ENCODE measurements around the gene CTIF. TPM values are rescaled to one million over a fixed set of nuclear protein-coding genes. Genes with fewer than 3 reads are reported as not detected.

Gene CTIF
- total RNA-seq, 2 donors from 2014 or later: 4.6 to 4.7 TPM

DNA sequence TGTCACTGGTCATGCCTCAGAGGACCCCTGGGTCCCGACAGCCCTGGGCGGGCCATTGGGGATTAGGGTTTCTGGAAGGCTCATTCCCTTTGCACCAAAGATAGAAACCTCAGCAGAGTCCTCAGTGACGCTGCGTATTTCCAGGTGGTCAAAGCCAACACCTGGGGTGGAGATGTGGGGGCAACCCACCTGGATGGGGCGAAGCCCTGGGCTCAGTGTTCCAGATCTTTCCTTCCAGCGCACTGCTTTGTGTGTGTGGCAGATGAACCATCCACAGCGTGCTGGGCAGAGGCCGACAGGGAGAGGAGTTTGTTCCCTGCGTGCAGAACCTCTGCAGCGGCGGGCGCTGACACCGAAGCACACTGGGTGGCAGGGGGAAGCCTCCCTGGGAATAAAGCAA, 143.9 kb downstream of the CTIF start:
- no peak for DNase-seq
- no peak for ATAC-seq (replicated peaks in 1 of 2)
- H3K36me3 Mint-ChIP-seq (ENCODE audit: insufficient read depth in 2 of 2): no peaks in the 10 kb centered on the region
- H3K27ac Mint-ChIP-seq: no peak overlapping the region
- H3K27me3 Mint-ChIP-seq (ENCODE audit: low read depth): no peaks in the 10 kb centered on the region
- H3K4me1 Mint-ChIP-seq (ENCODE audit: low read depth): no peaks in the 10 kb centered on the region
- no peaks in the 10 kb centered on the region for H3K9me3 Mint-ChIP-seq
- H3K4me3 Mint-ChIP-seq: no peak overlapping the region

DNA sequence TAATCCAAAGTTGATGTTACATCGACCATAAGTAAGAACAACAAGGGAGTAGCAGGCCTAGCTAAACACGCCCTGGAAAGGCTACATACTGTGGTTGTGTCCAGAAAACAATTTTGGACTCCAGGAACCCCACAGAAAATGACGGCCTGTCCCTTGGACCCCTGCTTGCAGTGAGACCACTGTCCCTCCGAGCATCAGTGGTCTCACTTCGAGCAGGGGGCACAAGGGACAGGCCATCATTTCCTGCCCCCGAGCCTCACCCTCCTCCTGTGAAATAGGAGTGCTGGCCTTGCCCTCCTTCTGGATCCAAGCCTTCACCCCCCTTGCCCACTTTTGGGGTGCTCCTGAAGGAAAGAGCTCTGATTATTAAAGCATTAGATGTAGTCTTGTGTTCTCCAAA, 144.4 kb downstream of the CTIF start:
- Mint-ChIP-seq H3K9me3 (no peaks in the 10 kb centered on the region), H3K4me3 (no peak overlapping the region), H3K4me1 (ENCODE audit: low read depth) (no peaks in the 10 kb centered on the region), H3K27ac (no peak overlapping the region), H3K27me3 (ENCODE audit: low read depth) (no peaks in the 10 kb centered on the region), H3K36me3 (ENCODE audit: insufficient read depth in 2 of 2) (no peaks in the 10 kb centered on the region)
- DNase-seq (no peak), ATAC-seq (replicated peaks in 1 of 2) (no peak)

DNA sequence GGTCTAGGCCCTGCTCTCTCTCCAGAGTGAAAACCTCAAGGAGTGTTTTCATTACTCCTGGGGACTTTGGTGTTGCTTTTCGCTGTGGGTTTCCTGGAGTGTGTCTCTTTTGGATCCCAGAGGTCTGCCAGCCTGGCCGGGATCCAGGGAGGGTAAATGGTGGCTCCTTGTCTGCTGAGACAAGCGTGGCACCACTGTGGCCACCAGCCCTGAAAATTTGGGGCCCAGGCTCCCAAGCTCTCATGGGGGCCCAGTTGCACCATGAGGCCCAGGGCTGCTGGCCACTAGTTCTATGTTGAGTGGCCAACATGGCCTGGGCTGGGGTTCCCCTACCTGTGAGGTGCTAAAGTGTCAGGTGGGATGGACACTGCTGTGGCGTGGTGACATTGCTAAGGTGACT, 144.8 kb downstream of the CTIF start:
- Mint-ChIP-seq H3K9me3 (no peaks in the 10 kb centered on the region), H3K36me3 (ENCODE audit: insufficient read depth in 2 of 2) (no peaks in the 10 kb centered on the region), H3K27ac (no peak overlapping the region), H3K27me3 (ENCODE audit: low read depth) (no peaks in the 10 kb centered on the region), H3K4me3 (no peak overlapping the region), H3K4me1 (ENCODE audit: low read depth) (no peaks in the 10 kb centered on the region)
- ATAC-seq (replicated peaks in 1 of 2) (no peak), DNase-seq (no peak)

DNA sequence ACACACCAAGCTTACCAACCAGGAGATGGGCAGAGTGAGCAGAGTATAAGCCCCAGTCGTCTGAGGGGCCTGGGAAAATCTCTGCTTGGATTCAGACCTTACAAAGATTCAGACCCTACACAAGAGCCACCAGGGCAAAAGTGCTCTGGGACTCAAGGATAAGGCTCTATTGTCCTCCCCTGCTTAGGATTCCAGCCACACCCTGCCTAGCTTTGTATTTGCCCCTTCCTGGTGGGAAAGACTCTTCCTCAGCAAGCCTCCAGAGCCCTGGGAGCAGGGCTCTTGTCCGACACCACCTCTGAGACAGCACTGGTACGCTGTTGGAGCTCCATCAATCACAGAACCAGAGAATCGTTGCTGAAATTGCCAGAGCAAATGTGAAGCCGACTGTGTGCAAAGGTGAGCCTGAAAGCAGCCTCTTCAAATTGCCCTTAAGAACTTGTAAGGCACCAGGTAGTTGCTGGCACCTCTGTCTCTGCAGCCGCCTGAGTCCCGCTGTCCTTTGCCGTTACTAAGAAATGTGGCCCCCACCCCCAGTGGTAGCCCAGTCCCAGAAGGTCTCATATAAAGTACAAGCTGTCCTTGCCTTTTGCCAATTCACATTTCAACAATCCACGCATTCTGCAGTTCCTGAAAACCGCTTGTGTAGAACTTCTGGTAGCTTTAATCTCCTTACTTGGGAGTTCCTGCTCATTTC, 148.7 kb downstream of the CTIF start:
- Mint-ChIP-seq H3K4me1 (ENCODE audit: low read depth) (no peaks in the 10 kb centered on the region), H3K36me3 (ENCODE audit: insufficient read depth in 2 of 2) (no peaks in the 10 kb centered on the region), H3K27me3 (ENCODE audit: low read depth) (no peaks in the 10 kb centered on the region), H3K4me3 (no peak overlapping the region), H3K27ac (no peak overlapping the region), H3K9me3 (no peaks in the 10 kb centered on the region)
- ATAC-seq (replicated peaks in 1 of 2) (no peak), DNase-seq (no peak)

DNA sequence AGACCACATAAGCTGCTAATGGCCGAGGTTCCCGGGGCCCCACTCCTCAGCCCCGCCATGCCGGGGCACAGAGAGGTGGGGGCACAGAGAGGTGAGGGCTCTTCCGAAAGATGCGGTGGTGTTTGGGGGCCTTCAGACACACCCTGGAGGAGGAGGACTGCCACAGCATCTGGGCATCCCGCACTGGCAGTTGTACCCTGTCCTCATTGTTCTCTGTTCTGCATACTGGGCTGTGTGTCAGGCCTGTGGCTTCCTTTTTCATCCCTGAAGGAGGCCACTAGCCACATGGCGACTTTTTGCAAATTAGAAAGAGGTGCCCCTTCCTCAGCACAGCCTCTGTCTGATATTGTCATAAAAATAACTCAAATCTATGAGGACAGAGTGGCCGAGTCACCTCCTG, 150.1 kb downstream of the CTIF start:
- H3K9me3 Mint-ChIP-seq: no peaks in the 10 kb centered on the region
- no peak for ATAC-seq (replicated peaks in 1 of 2)
- no peak overlapping the region for H3K4me3 Mint-ChIP-seq
- no peaks in the 10 kb centered on the region for H3K36me3 Mint-ChIP-seq (ENCODE audit: insufficient read depth in 2 of 2)
- no peaks in the 10 kb centered on the region for H3K27me3 Mint-ChIP-seq (ENCODE audit: low read depth)
- DNase-seq: no peak
- no peaks in the 10 kb centered on the region for H3K4me1 Mint-ChIP-seq (ENCODE audit: low read depth)
- no peak overlapping the region for H3K27ac Mint-ChIP-seq

DNA sequence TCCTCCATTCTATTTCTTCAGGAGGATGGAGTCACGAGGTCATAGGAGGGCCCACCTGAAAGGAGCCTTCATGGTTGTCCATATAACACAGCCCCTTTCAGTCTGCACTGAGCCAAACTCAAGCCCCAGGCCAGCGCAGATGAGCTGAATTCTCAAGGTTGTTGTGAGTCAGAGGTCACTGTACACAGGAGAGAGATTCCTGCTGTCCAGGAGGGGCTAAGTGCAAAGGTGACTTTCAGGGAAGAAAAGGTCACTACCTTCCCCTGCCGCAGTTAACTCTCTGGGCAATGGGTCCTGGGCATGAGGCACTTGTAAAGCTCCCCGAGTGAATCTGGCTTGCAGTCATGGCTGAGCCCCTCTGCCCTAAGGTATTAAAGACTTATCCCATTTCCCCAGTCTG, 150.7 kb downstream of the CTIF start:
- H3K4me1 Mint-ChIP-seq (ENCODE audit: low read depth): no peaks in the 10 kb centered on the region
- DNase-seq: no peak
- no peaks in the 10 kb centered on the region for H3K9me3 Mint-ChIP-seq
- no peaks in the 10 kb centered on the region for H3K27me3 Mint-ChIP-seq (ENCODE audit: low read depth)
- H3K4me3 Mint-ChIP-seq: no peak overlapping the region
- H3K27ac Mint-ChIP-seq: no peak overlapping the region
- no peak for ATAC-seq (replicated peaks in 1 of 2)
- H3K36me3 Mint-ChIP-seq (ENCODE audit: insufficient read depth in 2 of 2): no peaks in the 10 kb centered on the region

DNA sequence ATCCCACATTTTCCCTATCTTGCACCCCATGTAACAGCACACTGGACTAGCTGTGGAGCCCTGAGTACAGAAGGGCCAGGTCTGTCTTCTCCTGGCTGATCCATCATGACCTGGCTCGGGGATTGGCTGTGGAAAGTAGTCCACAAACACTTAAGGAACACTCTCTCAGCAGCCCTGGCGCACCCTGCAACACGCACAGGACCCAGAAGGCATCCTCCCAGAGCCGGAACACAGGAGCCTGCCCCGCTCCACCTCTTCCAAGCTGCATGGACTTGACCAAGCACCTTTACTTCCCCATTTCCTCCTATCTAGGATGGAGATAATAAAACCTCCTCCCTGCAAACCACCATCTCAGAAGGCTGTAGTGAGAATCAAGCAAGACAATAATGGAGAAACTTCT, 151.7 kb downstream of the CTIF start:
- ATAC-seq (replicated peaks in 1 of 2): no peak
- Mint-ChIP-seq H3K9me3 (no peaks in the 10 kb centered on the region), H3K27ac (no peak overlapping the region), H3K27me3 (ENCODE audit: low read depth) (no peaks in the 10 kb centered on the region), H3K4me3 (no peak overlapping the region), H3K36me3 (ENCODE audit: insufficient read depth in 2 of 2) (no peaks in the 10 kb centered on the region), H3K4me1 (ENCODE audit: low read depth) (no peaks in the 10 kb centered on the region)
- no peak for DNase-seq

DNA sequence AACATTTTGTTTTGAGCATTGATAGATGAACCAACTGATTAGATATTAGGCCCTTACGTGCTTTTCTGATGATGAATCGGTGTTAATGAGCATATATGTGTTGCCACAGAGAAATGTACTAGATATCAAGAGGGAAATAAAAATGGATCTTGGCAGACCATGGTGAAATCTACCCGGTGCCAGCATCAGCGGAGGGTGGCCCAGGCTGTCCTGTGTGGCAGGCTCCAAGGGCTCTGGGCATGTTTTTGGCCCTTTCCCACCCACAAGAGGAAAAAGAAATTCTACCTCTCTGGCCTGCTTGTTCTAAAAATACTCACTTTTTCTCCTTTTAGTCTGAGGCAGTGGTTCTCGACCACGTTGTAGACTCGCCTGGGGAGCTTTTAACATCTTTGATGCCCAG, 154.2 kb downstream of the CTIF start:
- Mint-ChIP-seq H3K9me3 (no peaks in the 10 kb centered on the region), H3K36me3 (ENCODE audit: insufficient read depth in 2 of 2) (no peaks in the 10 kb centered on the region), H3K4me1 (ENCODE audit: low read depth) (no peaks in the 10 kb centered on the region), H3K27ac (no peak overlapping the region), H3K4me3 (no peak overlapping the region), H3K27me3 (ENCODE audit: low read depth) (no peaks in the 10 kb centered on the region)
- DNase-seq: no peak
- ATAC-seq (replicated peaks in 1 of 2): no peak

DNA sequence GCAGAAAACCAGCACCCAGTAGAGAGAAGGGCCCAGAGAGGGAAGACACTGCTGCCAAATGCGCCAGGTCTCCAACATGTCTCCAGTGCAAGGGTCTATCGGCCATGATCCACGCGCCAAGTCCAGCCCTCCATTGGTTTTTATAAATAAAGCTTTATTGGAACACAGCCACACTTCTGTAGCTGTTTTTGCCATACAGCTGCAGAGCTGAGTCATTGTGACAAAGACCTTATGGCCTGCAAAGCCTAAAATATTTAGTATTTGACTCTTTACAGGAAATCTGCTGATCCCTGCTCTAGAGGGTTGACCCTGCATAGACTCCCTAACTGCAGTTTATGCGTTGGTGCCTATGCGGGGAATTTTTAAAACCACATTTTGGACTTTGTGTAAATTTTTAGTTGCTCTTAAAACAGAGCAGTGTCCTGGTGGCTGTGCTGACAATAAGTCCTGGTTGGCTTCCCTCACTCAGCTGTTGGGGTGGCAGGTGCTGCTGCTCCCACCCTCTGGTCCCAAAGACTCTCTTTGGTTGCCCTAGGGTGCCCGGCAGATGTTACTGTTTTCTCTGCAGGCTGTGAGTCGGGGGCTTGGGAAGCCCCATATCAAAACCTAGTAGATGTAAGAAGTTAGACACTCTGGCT, 154.9 kb downstream of the CTIF start:
- Mint-ChIP-seq H3K27ac (no peak overlapping the region), H3K27me3 (ENCODE audit: low read depth) (no peaks in the 10 kb centered on the region), H3K9me3 (no peaks in the 10 kb centered on the region), H3K36me3 (ENCODE audit: insufficient read depth in 2 of 2) (no peaks in the 10 kb centered on the region), H3K4me1 (ENCODE audit: low read depth) (peaks cover 2% of the 10 kb centered on the region), H3K4me3 (no peak overlapping the region)
- no peak for DNase-seq
- ATAC-seq (replicated peaks in 1 of 2): no peak

DNA sequence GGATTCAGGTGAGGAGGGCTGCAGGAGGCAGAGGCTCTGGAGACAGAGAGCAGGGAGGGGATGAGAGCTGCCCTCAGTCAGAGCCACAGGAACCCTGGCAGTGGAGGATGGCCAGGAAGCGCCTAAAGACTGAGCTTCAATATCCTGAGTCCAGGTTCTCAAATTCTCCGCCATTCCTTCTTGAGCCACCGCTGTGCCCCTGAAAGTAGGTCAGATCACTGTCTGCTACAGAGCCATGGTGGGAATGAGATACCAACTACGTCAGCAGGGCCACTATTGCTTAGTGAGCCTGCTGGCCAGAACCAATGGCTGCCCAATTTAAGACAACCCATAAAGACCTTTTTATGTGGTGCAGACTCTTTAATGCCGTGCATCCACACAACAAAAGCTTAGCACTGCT, 155.5 kb downstream of the CTIF start:
- no peak for ATAC-seq (replicated peaks in 1 of 2)
- no peaks in the 10 kb centered on the region for H3K9me3 Mint-ChIP-seq
- H3K27ac Mint-ChIP-seq: no peak overlapping the region
- no peak for DNase-seq
- H3K4me1 Mint-ChIP-seq (ENCODE audit: low read depth): peaks cover 5% of the 10 kb centered on the region
- H3K4me3 Mint-ChIP-seq: no peak overlapping the region
- H3K36me3 Mint-ChIP-seq (ENCODE audit: insufficient read depth in 2 of 2): no peaks in the 10 kb centered on the region
- H3K27me3 Mint-ChIP-seq (ENCODE audit: low read depth): no peaks in the 10 kb centered on the region

DNA sequence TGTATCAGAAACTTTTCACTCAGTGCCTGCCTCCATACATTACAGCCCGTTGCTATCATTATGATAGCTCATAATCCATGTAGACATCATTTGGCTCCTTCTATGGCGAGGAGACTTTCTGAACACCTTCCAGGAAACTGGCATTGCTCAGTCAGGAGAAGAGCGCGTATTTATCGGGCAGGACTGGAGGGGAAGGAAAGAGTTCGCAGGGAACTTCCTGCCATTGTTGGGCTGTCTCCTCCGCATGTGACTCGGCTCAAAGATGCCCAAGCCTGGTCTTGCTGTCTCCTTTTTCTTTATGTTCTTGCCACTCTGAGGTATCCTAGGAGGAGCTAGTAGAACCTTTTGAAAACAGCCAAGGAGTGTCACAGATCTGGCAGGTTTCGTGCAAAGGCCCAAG, 156.8 kb downstream of the CTIF start:
- no peaks in the 10 kb centered on the region for H3K36me3 Mint-ChIP-seq (ENCODE audit: insufficient read depth in 2 of 2)
- no peak overlapping the region for H3K27ac Mint-ChIP-seq
- H3K9me3 Mint-ChIP-seq: no peaks in the 10 kb centered on the region
- no peaks in the 10 kb centered on the region for H3K27me3 Mint-ChIP-seq (ENCODE audit: low read depth)
- H3K4me3 Mint-ChIP-seq: no peak overlapping the region
- DNase-seq (no peak), ATAC-seq (replicated peaks in 1 of 2) (no peak)
- H3K4me1 Mint-ChIP-seq (ENCODE audit: low read depth): peaks cover 5% of the 10 kb centered on the region

DNA sequence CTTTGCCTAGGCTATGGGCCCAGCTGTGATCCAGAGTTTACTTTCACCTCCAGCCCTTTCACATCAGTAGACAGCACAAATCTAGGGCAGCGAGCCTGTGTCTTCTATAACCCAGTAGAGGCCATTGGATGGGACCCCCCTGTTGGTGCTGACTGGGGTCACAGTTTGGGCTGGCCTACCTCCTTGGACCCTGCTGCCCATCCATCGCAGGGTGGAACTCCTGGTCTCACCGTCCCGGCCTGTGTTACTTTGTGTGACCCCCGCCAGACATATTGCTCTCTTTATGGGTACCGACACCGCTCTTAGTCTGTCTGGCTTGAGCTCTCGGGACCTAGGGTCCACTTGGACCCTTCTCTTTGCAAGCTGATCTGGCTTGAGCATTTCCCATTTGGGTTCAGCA, 157.4 kb downstream of the CTIF start:
- Mint-ChIP-seq H3K36me3 (ENCODE audit: insufficient read depth in 2 of 2) (no peaks in the 10 kb centered on the region), H3K4me1 (ENCODE audit: low read depth) (peaks cover 5% of the 10 kb centered on the region), H3K27ac (no peak overlapping the region), H3K4me3 (no peak overlapping the region), H3K27me3 (ENCODE audit: low read depth) (no peaks in the 10 kb centered on the region), H3K9me3 (no peaks in the 10 kb centered on the region)
- ATAC-seq (replicated peaks in 1 of 2) (no peak), DNase-seq (no peak)

DNA sequence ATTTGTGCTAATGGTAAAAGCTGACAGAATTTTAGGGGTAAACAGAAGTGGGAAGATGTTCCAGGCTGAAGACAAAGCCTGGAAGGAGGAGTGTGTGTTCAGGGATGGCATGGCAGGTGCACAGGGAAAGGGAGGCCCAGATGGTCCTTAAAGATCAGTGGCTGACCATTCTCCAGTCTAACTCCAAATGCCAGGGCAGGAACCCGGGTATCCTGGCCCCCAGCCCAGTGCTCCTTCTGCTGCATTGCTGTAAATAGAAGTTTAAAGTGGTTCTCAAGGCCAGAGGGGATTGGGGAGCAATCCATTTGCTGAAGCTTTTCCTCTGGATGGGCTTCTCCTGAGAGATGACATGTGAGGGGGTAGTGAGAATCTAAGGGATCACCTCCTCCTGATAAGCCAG, 158.6 kb downstream of the CTIF start:
- ATAC-seq (replicated peaks in 1 of 2): no peak
- Mint-ChIP-seq H3K27ac (no peak overlapping the region), H3K9me3 (no peaks in the 10 kb centered on the region)

DNA sequence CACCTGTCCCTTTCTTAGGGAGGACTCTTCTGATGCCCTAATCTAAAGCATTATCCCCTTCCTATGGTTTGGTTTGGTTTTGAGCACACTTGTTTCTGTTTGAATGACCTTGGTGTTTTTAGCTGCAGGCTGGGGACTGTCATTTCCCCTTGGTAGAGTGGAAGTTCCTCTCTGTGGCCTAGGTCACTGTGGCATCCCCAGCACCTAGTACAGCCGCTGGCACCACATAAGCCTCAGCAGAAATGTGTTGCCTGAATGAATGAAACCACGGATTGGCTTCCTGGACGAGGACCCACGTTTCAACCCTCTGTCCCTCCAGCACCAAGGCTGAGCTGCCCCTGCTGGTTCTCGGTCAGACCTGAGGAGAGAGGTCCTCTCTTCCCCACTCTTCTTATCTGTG, 159.9 kb downstream of the CTIF start:
- H3K4me1 Mint-ChIP-seq (ENCODE audit: low read depth): peaks cover 10% of the 10 kb centered on the region
- H3K27ac Mint-ChIP-seq: no peak overlapping the region
- no peaks in the 10 kb centered on the region for H3K9me3 Mint-ChIP-seq
- no peaks in the 10 kb centered on the region for H3K27me3 Mint-ChIP-seq (ENCODE audit: low read depth)
- H3K4me3 Mint-ChIP-seq: no peak overlapping the region
- peak; percentile 31 to 45 for ATAC-seq (replicated peaks in 1 of 2)
- H3K36me3 Mint-ChIP-seq (ENCODE audit: insufficient read depth in 2 of 2): no peaks in the 10 kb centered on the region
- no peak for DNase-seq

More for the DNA sequence above, 158.6 kb downstream of the CTIF start:
- H3K4me3 Mint-ChIP-seq: no peak overlapping the region
- H3K27me3 Mint-ChIP-seq (ENCODE audit: low read depth): no peaks in the 10 kb centered on the region
- H3K36me3 Mint-ChIP-seq (ENCODE audit: insufficient read depth in 2 of 2): no peaks in the 10 kb centered on the region
- DNase-seq: no peak
- H3K4me1 Mint-ChIP-seq (ENCODE audit: low read depth): peaks cover 5% of the 10 kb centered on the region
